Heart left ventricle (tissue), 16 donors: ENCODE results near the gene FOLR3. TPM values are rescaled to one million over a fixed set of nuclear protein-coding genes. Genes with fewer than 3 reads are reported as not detected.

Experiments
- ATAC-seq, 4 donors: fragments of 200-7000 bp; cut with Tn5 transposase; one replicate each; pipeline ENCODE4 v1.9.1; 2020 to 2022; ENCODE audit warnings: moderate library complexity in 4 of 4, mild to moderate bottlenecking in 3 of 4, moderate number of reproducible peaks in 1 of 4
- DNase-seq, 5 donors: peaks; one replicate each; pipeline ENCODE4 v3.0.0-alpha.2; 2020
- H3K27ac ChIP-seq, 12 donors: fragments of 200-600 bp; sonication (generic) in 4 of 12; one replicate each; pipeline versions ENCODE4 v1.5.0 to v1.8.0; 2016 to 2022; ENCODE audit warnings: mild to moderate bottlenecking in 2 of 12
- H3K27me3 ChIP-seq, 9 donors: fragments of 200-600 bp; sonication (generic) in 2 of 9; one replicate each; pipeline versions ENCODE4 v1.5.1 to v1.8.0; 2016 to 2022; ENCODE audit warnings: mild to moderate bottlenecking in 3 of 9
- H3K36me3 ChIP-seq, 9 donors: fragments of 200-600 bp; sonication (generic) in 2 of 9; one replicate each; pipeline versions ENCODE4 v1.5.0 to v1.8.0; 2018 to 2022; ENCODE audit warnings: mild to moderate bottlenecking in 2 of 9
- H3K4me1 ChIP-seq, 12 donors: fragments of 200-600 bp; sonication (generic) in 4 of 12; one replicate each; pipeline versions ENCODE4 v1.5.0 to v1.8.0; 2016 to 2022; ENCODE audit warnings: mild to moderate bottlenecking in 3 of 12
- H3K4me3 ChIP-seq, 12 donors: fragments of 200-600 bp; sonication (generic) in 4 of 12; one replicate each; pipeline versions ENCODE4 v1.5.0 to v1.8.0; 2017 to 2022; ENCODE audit warnings: mild to moderate bottlenecking in 9 of 12, moderate library complexity in 4 of 12
- H3K9me3 ChIP-seq, 12 donors: fragments of 200-600 bp; sonication (generic) in 4 of 12; one replicate each; pipeline versions ENCODE4 v1.5.0 to v1.8.0; 2016 to 2022; ENCODE audit warnings: mild to moderate bottlenecking in 1 of 12
- CTCF ChIP-seq, 12 donors: fragments of 200-600 bp; sonication (generic) in 4 of 12; IDR thresholded peaks; one replicate each; pipeline versions ENCODE4 v1.5.0 to v1.8.0; 2018 to 2022; ENCODE audit warnings: antibody characterized with exemption in 12 of 12, mild to moderate bottlenecking in 5 of 12
- POLR2A ChIP-seq, 2 donors: fragments of 450-650 bp; IDR thresholded peaks; one replicate each; pipeline ENCODE4 v1.6.1; 2017; ENCODE audit warnings: antibody characterized with exemption in 2 of 2, mild to moderate bottlenecking in 2 of 2, moderate library complexity in 2 of 2
- WGBS, 4 donors: extraction: QIAGEN DNeasy Blood & Tissue Kit in 2 of 4; methylation state at CpG; one replicate each; pipeline versions ENCODE4 v1.1.5 to v1.1.7; 2013 to 2018; 5-methylcytosine and 5-hydroxymethylcytosine counted together
- intact Hi-C, 10 donors: fragments of 100-400 bp; cut with DNase I; formaldehyde crosslinking; loops; one replicate each; pipeline versions ENCODE4 v1.11.1 to v1.14.2; 2022
- polyA plus RNA-seq, 2 donors: library from polyadenylated mRNA; stranded (reverse); fragments of 200-250 nt; gene quantifications; one replicate each; pipeline ENCODE4 v1.2.3, GENCODE V29; 2013
- total RNA-seq, 9 donors: library from RNA; depleted of rRNA in 2 of 9; stranded (reverse); fragments of >200 nt in 2 of 9; fragmentation: NEBNext Ultra II Directional in 3 of 9; extraction: Animal tissue kit (Norgen Biotek cat#: 25700) in 3 of 9; gene quantifications; one replicate each; pipeline versions ENCODE4 v1.1.0 to v1.2.4, GENCODE V29; 2016 to 2023
- donor health status: ischemic (EF 13 %, LVEDD 7.1; RV severe dilation, severe dysfunction).
- donor health status: healthy with polysubstance abuse.
- donor health status: DM: no; HTN: yes; CAD: no.
- donor health status: DM: no; HTN: no; CAD: no.
- donor health status: ischemic (EF 25% LVEDD 6.9; RV normal size, moderate dysfunction).
- donor health status: ischemic (EF 25% LVEDD 5.7; RV mildly dilated, moderate dysfunction).
- donor health status: healthy.
- donor health status: DM: yes; HTN: yes; CAD: no.
- donor health status: ischemic (EF 35%, LVEDD 5.7; RV mildly dilated, moderate dysfunction).
- donor health status: nonischemic (EF 11% LVEDD 7.7; RV severe dilation, severe dysfunction).
- donor health status: DM: yes; HTN: yes; CAD: no.
- donor health status: PGD.
- donor health status: ischemic (EF 29% LVEDD 5.4; RV normal size, mild dysfunction).
- donor health status: nonischemic (EF 23%, LVEDD 6.1; RV moderate dilation, normal function).

FOLR3 gene
- total and polyA plus RNA-seq, 11 donors, result 0.43 to 1.1 (median 0.85) TPM; not detected in 7

DNA sequence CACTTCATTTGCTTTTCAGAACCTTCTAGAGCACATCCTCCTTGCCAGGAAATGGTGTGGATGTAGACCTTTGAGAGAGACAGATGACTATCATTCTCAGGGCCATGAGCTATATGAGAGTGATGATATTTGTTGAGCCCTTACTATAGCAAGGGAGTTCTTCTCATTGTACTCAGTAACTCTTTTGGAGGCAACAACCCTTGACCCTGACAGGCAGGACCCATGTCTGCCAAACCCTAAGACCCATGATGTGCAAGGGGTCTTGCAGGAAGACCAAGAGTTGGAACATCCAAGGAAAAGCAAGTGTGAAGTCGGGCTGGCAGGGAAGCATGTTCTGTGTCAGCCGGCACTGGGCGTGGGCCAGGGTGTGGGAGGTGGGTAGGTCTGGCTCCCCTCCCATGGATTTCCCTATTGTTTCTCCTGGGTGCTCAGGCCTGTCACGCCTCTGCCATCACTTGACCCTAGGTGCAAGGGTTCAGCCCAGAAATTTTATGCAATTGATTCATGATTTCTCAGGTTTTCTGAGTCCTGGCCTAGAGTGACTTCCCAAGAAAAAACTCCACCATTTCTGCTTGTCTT is 1.2 kb downstream of the FOLR3 start:
- Histone ChIP-seq H3K4me3 (no peak overlapping the region), H3K4me1 (peaks cover 0 to 9% (median 0%) of the 10 kb centered on the region in 12 donors), H3K36me3 (no peaks in the 10 kb centered on the region), H3K27me3 (peaks cover 0 to 10% (median 0%) of the 10 kb centered on the region in 9 donors), H3K9me3 (no peaks in the 10 kb centered on the region), H3K27ac (no peak overlapping the region)
- intact Hi-C loops, result no loop called here
- DNase-seq (no peak), ATAC-seq (no peak)
- no peak for TF ChIP-seq CTCF (IDR thresholded peaks at IDR 0.05)
- TF ChIP-seq POLR2A (IDR thresholded peaks at IDR 0.05), result no peak
- 70 to 93% (median 81%) methylated on average over 4 of the region's 4 CpGs for WGBS, 4 donors

GRCh38 chr11:72138821-72139390 is 3.4 kb downstream of the FOLR3 start:
- ATAC-seq, result no peak
- intact Hi-C loops, result no loop called here
- Histone ChIP-seq H3K4me1 (peaks cover 0 to 6% (median 0%) of the 10 kb centered on the region in 12 donors), H3K27ac (no peak overlapping the region), H3K9me3 (no peaks in the 10 kb centered on the region), H3K4me3 (no peak overlapping the region), H3K27me3 (peaks cover 0 to 1% (median 0%) of the 10 kb centered on the region in 9 donors), H3K36me3 (no peaks in the 10 kb centered on the region)
- DNase-seq, result no peak
- WGBS, 4 donors, result 80 to 92% (median 83%) methylated on average over 9 to 12 of the region's 12 CpGs
- TF ChIP-seq POLR2A (IDR thresholded peaks at IDR 0.05) (no peak), CTCF (IDR thresholded peaks at IDR 0.05) (no peak)

- DNase-seq (no peak), ATAC-seq (no peak)
- Histone ChIP-seq H3K4me3 (no peak overlapping the region), H3K9me3 (no peaks in the 10 kb centered on the region), H3K4me1 (peaks cover 0 to 5% (median 0%) of the 10 kb centered on the region in 12 donors), H3K27ac (no peak overlapping the region), H3K27me3 (no peaks in the 10 kb centered on the region), H3K36me3 (no peaks in the 10 kb centered on the region)
- intact Hi-C loops, result no loop called here
- 91 to 95% (median 94%) methylated on average over 11 of the region's 11 CpGs for WGBS, 4 donors
- TF ChIP-seq POLR2A (IDR thresholded peaks at IDR 0.05) (no peak), CTCF (IDR thresholded peaks at IDR 0.05) (no peak)
Observed at GRCh38 chr11:72139500-72139899, 4.0 kb downstream of the FOLR3 start.

DNA sequence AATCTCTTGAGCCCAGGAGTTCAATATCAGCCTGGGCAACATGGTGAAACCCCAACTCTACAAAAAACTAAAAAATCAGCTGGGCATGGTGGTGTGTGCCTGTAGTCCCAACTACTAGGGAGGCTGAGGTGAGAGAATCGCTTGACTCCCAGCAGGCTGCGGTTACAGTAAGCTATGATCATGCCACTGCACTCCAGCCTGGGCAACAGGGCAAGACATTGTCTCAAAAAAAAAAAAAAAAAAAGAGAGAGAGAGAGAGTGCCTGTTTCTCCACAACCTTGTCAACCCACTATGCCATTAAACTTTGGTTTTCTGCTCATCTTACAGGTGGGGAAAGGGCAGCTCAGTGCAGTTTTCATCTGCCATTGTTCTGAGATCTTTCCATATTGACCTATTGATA is 5.1 kb downstream of the FOLR3 start:
- H3K36me3 ChIP-seq, result no peaks in the 10 kb centered on the region
- intact Hi-C loops, result loop anchor here in 6 of 10 donors (5.0 kb wide), 2 partner anchors 113 to 163 kb away; no protein-coding TSS in a partner anchor
- 86 to 97% (median 88%) methylated on average over 2 of the region's 2 CpGs for whole genome bisulfite sequencing, 4 donors
- no peak for TF ChIP-seq POLR2A (IDR thresholded peaks at IDR 0.05)
- TF ChIP-seq CTCF (IDR thresholded peaks at IDR 0.05), result no peak
- no peak overlapping the region for H3K4me3 ChIP-seq
- peaks cover 0 to 5% (median 0%) of the 10 kb centered on the region in 12 donors for H3K4me1 ChIP-seq
- H3K9me3 ChIP-seq, result no peaks in the 10 kb centered on the region
- ATAC-seq (no peak), DNase-seq (no peak)
- H3K27me3 ChIP-seq, result no peaks in the 10 kb centered on the region
- H3K27ac ChIP-seq, result no peak overlapping the region
